ENCODE data around the gene TMEM19. TPM values are rescaled to one million over a fixed set of nuclear protein-coding genes. Genes with fewer than 3 reads are reported as not detected.

The TMEM19 gene
- total RNA-seq, 1 experiment from 2014 or later: 29.6 TPM

- Mint-ChIP-seq H3K36me3 (ENCODE audit: insufficient read depth, unreplicated experiment) (no peaks in the 10 kb centered on the region), H3K27me3 (ENCODE audit: unreplicated experiment) (no peaks in the 10 kb centered on the region), H3K4me3 (ENCODE audit: low read depth, unreplicated experiment) (no peak overlapping the region), H3K4me1 (ENCODE audit: low read depth, unreplicated experiment) (peaks cover 10% of the 10 kb centered on the region), H3K27ac (ENCODE audit: unreplicated experiment) (no peak overlapping the region), H3K9me3 (ENCODE audit: low read depth, unreplicated experiment) (peaks cover 2% of the 10 kb centered on the region)
- DNase-seq: no peak
- intact Hi-C loops (cut with micrococcal nuclease; ENCODE audit: unreplicated experiment): no loop called here
- BruUV-seq (replicated peaks): no TSS peak
- TF ChIP-seq, protein P1, sequence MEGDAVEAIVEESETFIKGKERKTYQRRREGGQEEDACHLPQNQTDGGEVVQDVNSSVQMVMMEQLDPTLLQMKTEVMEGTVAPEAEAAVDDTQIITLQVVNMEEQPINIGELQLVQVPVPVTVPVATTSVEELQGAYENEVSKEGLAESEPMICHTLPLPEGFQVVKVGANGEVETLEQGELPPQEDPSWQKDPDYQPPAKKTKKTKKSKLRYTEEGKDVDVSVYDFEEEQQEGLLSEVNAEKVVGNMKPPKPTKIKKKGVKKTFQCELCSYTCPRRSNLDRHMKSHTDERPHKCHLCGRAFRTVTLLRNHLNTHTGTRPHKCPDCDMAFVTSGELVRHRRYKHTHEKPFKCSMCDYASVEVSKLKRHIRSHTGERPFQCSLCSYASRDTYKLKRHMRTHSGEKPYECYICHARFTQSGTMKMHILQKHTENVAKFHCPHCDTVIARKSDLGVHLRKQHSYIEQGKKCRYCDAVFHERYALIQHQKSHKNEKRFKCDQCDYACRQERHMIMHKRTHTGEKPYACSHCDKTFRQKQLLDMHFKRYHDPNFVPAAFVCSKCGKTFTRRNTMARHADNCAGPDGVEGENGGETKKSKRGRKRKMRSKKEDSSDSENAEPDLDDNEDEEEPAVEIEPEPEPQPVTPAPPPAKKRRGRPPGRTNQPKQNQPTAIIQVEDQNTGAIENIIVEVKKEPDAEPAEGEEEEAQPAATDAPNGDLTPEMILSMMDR (IDR thresholded peaks at IDR 0.05; ENCODE audit: unreplicated experiment): no peak
- CTCF ChIA-PET: interaction anchor here (0.7 kb wide), 1 partner anchor 14 kb away, joined by 4 read pairs; no protein-coding TSS in a partner anchor
Measured at GRCh38 chr12:71721783-71722505, 36.1 kb downstream of the TMEM19 start.

- no peaks in the 10 kb centered on the region for H3K36me3 Mint-ChIP-seq (ENCODE audit: insufficient read depth, unreplicated experiment)
- peaks cover 2% of the 10 kb centered on the region for H3K9me3 Mint-ChIP-seq (ENCODE audit: low read depth, unreplicated experiment)
- peaks cover under 1% of the 10 kb centered on the region for H3K4me1 Mint-ChIP-seq (ENCODE audit: low read depth, unreplicated experiment)
- CTCF ChIA-PET: no interaction called here
- intact Hi-C loops (cut with micrococcal nuclease; ENCODE audit: unreplicated experiment): no loop called here
- H3K27ac Mint-ChIP-seq (ENCODE audit: unreplicated experiment): no peak overlapping the region
- TF ChIP-seq, protein P1 (IDR thresholded peaks at IDR 0.05; ENCODE audit: unreplicated experiment): no peak
- H3K4me3 Mint-ChIP-seq (ENCODE audit: low read depth, unreplicated experiment): no peak overlapping the region
- DNase-seq: no peak
- no TSS peak for BruUV-seq (replicated peaks)
- no peaks in the 10 kb centered on the region for H3K27me3 Mint-ChIP-seq (ENCODE audit: unreplicated experiment)
Measured at GRCh38 chr12:71725011-71725410, 39.1 kb downstream of the TMEM19 start.

DNA sequence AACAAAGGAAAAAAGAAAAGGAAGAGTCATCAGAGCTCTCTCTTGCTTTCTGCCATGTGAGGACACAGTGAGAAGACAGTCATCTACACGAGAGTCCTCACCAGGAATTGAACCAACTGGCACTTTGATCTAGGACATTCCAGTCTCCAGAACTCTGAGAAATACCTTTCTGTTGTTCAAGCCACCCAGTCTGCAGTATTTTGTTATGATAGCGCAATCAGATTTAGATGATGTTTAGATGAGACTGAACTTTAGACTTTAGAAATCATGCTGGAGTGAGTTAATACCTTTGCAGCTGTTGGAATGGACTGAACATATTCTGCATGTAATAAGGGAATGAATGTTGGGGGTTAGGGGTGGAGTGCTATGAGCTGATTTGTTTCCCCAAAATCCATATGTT lies 40.7 kb downstream of the TMEM19 start:
- no peak overlapping the region for H3K4me3 Mint-ChIP-seq (ENCODE audit: low read depth, unreplicated experiment)
- DNase-seq: no peak

GRCh38 chr12:71727958-71728357 lies 42.1 kb downstream of the TMEM19 start:
- H3K27me3 Mint-ChIP-seq (ENCODE audit: unreplicated experiment): no peaks in the 10 kb centered on the region
- no peak overlapping the region for H3K4me3 Mint-ChIP-seq (ENCODE audit: low read depth, unreplicated experiment)
- H3K36me3 Mint-ChIP-seq (ENCODE audit: insufficient read depth, unreplicated experiment): no peaks in the 10 kb centered on the region
- no peak for DNase-seq
- H3K9me3 Mint-ChIP-seq (ENCODE audit: low read depth, unreplicated experiment): peaks cover 2% of the 10 kb centered on the region
- H3K4me1 Mint-ChIP-seq (ENCODE audit: low read depth, unreplicated experiment): peaks cover 11% of the 10 kb centered on the region
- CTCF ChIA-PET: no interaction called here
- BruUV-seq (replicated peaks): no TSS peak
- intact Hi-C loops (cut with micrococcal nuclease; ENCODE audit: unreplicated experiment): no loop called here
- no peak overlapping the region for H3K27ac Mint-ChIP-seq (ENCODE audit: unreplicated experiment)
- TF ChIP-seq, protein P1 (IDR thresholded peaks at IDR 0.05; ENCODE audit: unreplicated experiment): no peak

More for the DNA sequence above, 40.7 kb downstream of the TMEM19 start:
- no peaks in the 10 kb centered on the region for H3K27me3 Mint-ChIP-seq (ENCODE audit: unreplicated experiment)
- CTCF ChIA-PET: no interaction called here
- intact Hi-C loops (cut with micrococcal nuclease; ENCODE audit: unreplicated experiment): no loop called here
- no peak overlapping the region for H3K27ac Mint-ChIP-seq (ENCODE audit: unreplicated experiment)
- peaks cover 2% of the 10 kb centered on the region for H3K9me3 Mint-ChIP-seq (ENCODE audit: low read depth, unreplicated experiment)
- H3K4me1 Mint-ChIP-seq (ENCODE audit: low read depth, unreplicated experiment): peaks cover 9% of the 10 kb centered on the region
- TF ChIP-seq, protein P1 (IDR thresholded peaks at IDR 0.05; ENCODE audit: unreplicated experiment): no peak
- no TSS peak for BruUV-seq (replicated peaks)
- H3K36me3 Mint-ChIP-seq (ENCODE audit: insufficient read depth, unreplicated experiment): no peaks in the 10 kb centered on the region

All from Calu3 (cell line).